GM12874 (cell line): ENCODE data around the gene LYPD8.

Experiments
- CTCF ChIP-seq: IDR thresholded peaks from 2 replicates; pipeline ENCODE4 v1.5.1; 2011; ENCODE audit warnings: low read depth, mild to moderate bottlenecking, control low read depth, low read length, moderate library complexity; ENCODE audit not compliant: insufficient read depth

The LYPD8 gene

GRCh38 chr1:248756151-248756550 is 592 bp upstream of the LYPD8 start:
- no peak for TF ChIP-seq CTCF

GRCh38 chr1:248753708-248754280 is 1.8 kb downstream of the LYPD8 start:
- no peak for TF ChIP-seq CTCF

- TF ChIP-seq CTCF, result no peak
Measured at GRCh38 chr1:248753029-248753594, 2.4 kb downstream of the LYPD8 start.

GRCh38 chr1:248752161-248753028 is 3.2 kb downstream of the LYPD8 start:
- no peak for TF ChIP-seq CTCF

GRCh38 chr1:248751635-248752034 is 3.9 kb downstream of the LYPD8 start:
- no peak for TF ChIP-seq CTCF

GRCh38 chr1:248751142-248751541 is 4.4 kb downstream of the LYPD8 start:
- TF ChIP-seq CTCF, result no peak

- TF ChIP-seq CTCF, result no peak
Measured at GRCh38 chr1:248750496-248750895, 5.1 kb downstream of the LYPD8 start.
